Measurements from ENCODE around the gene SLC1A2. TPM values are rescaled to one million over a fixed set of nuclear protein-coding genes. Genes with fewer than 3 reads are reported as not detected.
A peak's percentile ranks its signal among the peaks of the same experiment; 100 is the strongest.

SLC1A2 gene
- total and polyA plus RNA-seq, 2 donors (not counting 1 experiment from before 2014, with no cell fraction given): 1.2 to 7.6 TPM

DNA sequence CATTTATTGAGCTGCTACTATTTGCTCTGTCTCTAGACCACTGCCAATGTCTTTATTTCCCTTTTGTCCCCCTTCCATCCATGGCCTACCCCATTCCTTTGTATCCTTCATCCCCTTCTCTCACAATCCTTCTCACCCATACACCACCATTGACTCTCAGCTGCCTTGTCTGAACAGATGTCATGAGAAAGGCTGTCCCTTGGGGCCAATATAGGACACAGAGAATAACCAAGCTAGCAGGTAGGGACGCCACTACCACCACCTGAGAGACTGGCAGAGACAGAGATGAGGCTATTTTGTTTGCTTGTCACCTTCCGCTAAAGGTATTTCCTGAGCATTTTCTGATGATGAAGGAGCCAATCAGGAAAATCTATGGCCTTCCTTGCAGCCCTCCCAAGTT lies 141.5 kb downstream of the SLC1A2 start:
- no peaks in the 10 kb centered on the region for H3K27me3 ChIP-seq (ENCODE audit: control insufficient read depth, insufficient read depth, low read length)
- no peaks in the 10 kb centered on the region for H3K79me2 ChIP-seq (ENCODE audit: control insufficient read depth, insufficient read depth, low read length)
- H4K20me1 ChIP-seq (ENCODE audit: control insufficient read depth, extremely low read depth, insufficient read depth, low read length): no peaks in the 10 kb centered on the region
- TF ChIP-seq, protein P1, sequence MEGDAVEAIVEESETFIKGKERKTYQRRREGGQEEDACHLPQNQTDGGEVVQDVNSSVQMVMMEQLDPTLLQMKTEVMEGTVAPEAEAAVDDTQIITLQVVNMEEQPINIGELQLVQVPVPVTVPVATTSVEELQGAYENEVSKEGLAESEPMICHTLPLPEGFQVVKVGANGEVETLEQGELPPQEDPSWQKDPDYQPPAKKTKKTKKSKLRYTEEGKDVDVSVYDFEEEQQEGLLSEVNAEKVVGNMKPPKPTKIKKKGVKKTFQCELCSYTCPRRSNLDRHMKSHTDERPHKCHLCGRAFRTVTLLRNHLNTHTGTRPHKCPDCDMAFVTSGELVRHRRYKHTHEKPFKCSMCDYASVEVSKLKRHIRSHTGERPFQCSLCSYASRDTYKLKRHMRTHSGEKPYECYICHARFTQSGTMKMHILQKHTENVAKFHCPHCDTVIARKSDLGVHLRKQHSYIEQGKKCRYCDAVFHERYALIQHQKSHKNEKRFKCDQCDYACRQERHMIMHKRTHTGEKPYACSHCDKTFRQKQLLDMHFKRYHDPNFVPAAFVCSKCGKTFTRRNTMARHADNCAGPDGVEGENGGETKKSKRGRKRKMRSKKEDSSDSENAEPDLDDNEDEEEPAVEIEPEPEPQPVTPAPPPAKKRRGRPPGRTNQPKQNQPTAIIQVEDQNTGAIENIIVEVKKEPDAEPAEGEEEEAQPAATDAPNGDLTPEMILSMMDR (conservative IDR thresholded peaks at IDR 0.05 in 1 of 2, IDR thresholded peaks at IDR 0.05 in 1 of 2; ENCODE audit: low read depth in 1 of 2, low read length in 2 of 2): no peak
- no peak for TF ChIP-seq EZH2 (IDR thresholded peaks at IDR 0.05; ENCODE audit: low read length, missing control alignments)
- H3K9ac ChIP-seq (ENCODE audit: insufficient read depth, low read length): no peak overlapping the region
- H3K4me2 ChIP-seq (ENCODE audit: extremely low read depth, insufficient read depth, low read length): no peak overlapping the region
- H3K27ac ChIP-seq (ENCODE audit: insufficient read depth, low read length): no peak overlapping the region
- peaks cover 18% of the 10 kb centered on the region for H3K4me1 ChIP-seq (ENCODE audit: control insufficient read depth, extremely low read depth, insufficient read depth, low read length)
- H2AFZ ChIP-seq (ENCODE audit: low read length): no peak overlapping the region
- no peaks in the 10 kb centered on the region for H3K9me3 ChIP-seq (ENCODE audit: control insufficient read depth, insufficient read depth, low read depth, low read length)
- H3K4me3 ChIP-seq (replicated peaks in 1 of 4; ENCODE audit: control extremely low read depth in 1 of 4, insufficient read depth in 1 of 4, low read depth in 3 of 4, low read length in 4 of 4): no peak overlapping the region
- H3K36me3 ChIP-seq (ENCODE audit: control insufficient read depth, insufficient read depth, low read length): no peaks in the 10 kb centered on the region
- DNase-seq (ENCODE audit: low read depth in 2 of 2): no peak

DNA sequence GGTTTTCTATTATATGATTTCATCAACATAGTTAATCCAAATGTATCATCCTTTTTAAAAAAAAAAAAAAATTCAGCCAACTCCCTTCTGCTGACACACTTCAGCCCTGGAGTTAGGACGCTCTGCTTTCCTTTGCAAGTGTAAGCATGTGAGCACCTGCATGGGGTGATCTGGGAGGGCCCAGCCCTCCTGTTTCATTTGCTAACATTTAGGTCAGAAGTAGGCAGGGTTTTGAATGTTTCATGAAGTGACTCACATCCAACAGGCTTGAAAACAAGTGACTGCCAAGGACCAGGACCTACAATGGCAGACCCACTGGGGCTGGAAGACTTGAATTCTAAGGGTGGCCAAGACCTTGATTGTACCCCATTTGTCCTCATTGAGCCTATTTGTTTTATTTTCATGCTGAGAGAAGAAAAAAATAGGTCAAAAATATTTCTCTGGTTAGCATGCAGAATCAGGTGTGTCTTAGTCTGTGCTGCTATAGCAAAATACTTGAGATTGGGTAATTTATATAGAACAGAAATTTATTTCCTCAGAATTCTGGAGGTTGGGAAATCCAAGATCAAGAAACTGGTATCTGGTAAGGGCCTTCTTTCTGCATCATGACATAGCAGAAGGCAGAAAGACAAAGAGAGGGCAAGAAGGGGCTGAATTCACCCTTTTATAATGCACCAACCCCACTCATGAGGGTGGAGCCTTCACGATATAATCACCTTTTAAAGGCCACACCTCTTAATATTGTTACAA lies 142.8 kb downstream of the SLC1A2 start:
- no peaks in the 10 kb centered on the region for H3K79me2 ChIP-seq (ENCODE audit: control insufficient read depth, insufficient read depth, low read length)
- H3K27me3 ChIP-seq (ENCODE audit: control insufficient read depth, insufficient read depth, low read length): no peaks in the 10 kb centered on the region
- no peaks in the 10 kb centered on the region for H3K36me3 ChIP-seq (ENCODE audit: control insufficient read depth, insufficient read depth, low read length)
- H2AFZ ChIP-seq (ENCODE audit: low read length): no peak overlapping the region
- no peak overlapping the region for H3K27ac ChIP-seq (ENCODE audit: insufficient read depth, low read length)
- peak in 1 of 2 donors; percentile 16 for DNase-seq (ENCODE audit: low read depth in 2 of 2)
- H3K4me2 ChIP-seq (ENCODE audit: extremely low read depth, insufficient read depth, low read length): no peak overlapping the region
- TF ChIP-seq EZH2 (IDR thresholded peaks at IDR 0.05; ENCODE audit: low read length, missing control alignments): no peak
- TF ChIP-seq, protein P1 (conservative IDR thresholded peaks at IDR 0.05 in 1 of 2, IDR thresholded peaks at IDR 0.05 in 1 of 2; ENCODE audit: low read depth in 1 of 2, low read length in 2 of 2): no peak
- no peaks in the 10 kb centered on the region for H3K9me3 ChIP-seq (ENCODE audit: control insufficient read depth, insufficient read depth, low read depth, low read length)
- H3K4me1 ChIP-seq (ENCODE audit: control insufficient read depth, extremely low read depth, insufficient read depth, low read length): peaks cover 8% of the 10 kb centered on the region
- no peak overlapping the region for H3K9ac ChIP-seq (ENCODE audit: insufficient read depth, low read length)
- H4K20me1 ChIP-seq (ENCODE audit: control insufficient read depth, extremely low read depth, insufficient read depth, low read length): no peaks in the 10 kb centered on the region
- no peak overlapping the region for H3K4me3 ChIP-seq (replicated peaks in 1 of 4; ENCODE audit: control extremely low read depth in 1 of 4, insufficient read depth in 1 of 4, low read depth in 3 of 4, low read length in 4 of 4)

DNA sequence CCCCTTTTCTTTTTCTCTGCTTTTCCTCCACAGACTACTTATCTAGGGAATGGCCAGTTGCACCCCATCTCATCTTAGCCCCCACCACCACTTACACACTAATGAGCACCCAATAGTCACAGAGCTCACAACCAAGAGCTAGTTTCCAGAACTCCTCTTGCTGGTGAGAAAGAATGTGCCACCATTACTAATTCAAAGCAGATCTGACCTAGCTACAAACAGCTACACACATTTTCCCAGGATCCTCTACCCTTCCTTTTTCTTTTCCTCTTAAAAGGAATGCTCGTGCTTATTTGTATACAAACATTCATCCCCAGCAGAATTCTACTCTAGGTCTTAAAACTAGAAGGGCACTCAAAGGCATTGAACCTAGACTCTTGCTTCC lies 143.6 kb downstream of the SLC1A2 start:
- Histone ChIP-seq H3K27me3 (ENCODE audit: control insufficient read depth, insufficient read depth, low read length) (no peaks in the 10 kb centered on the region), H3K27ac (ENCODE audit: insufficient read depth, low read length) (no peak overlapping the region), H3K4me2 (ENCODE audit: extremely low read depth, insufficient read depth, low read length) (no peak overlapping the region), H2AFZ (ENCODE audit: low read length) (no peak overlapping the region), H3K79me2 (ENCODE audit: control insufficient read depth, insufficient read depth, low read length) (no peaks in the 10 kb centered on the region), H3K9me3 (ENCODE audit: control insufficient read depth, insufficient read depth, low read depth, low read length) (no peaks in the 10 kb centered on the region), H3K9ac (ENCODE audit: insufficient read depth, low read length) (no peak overlapping the region), H3K4me3 (replicated peaks in 1 of 4; ENCODE audit: control extremely low read depth in 1 of 4, insufficient read depth in 1 of 4, low read depth in 3 of 4, low read length in 4 of 4) (no peak overlapping the region), H4K20me1 (ENCODE audit: control insufficient read depth, extremely low read depth, insufficient read depth, low read length) (no peaks in the 10 kb centered on the region), H3K36me3 (ENCODE audit: control insufficient read depth, insufficient read depth, low read length) (no peaks in the 10 kb centered on the region), H3K4me1 (ENCODE audit: control insufficient read depth, extremely low read depth, insufficient read depth, low read length) (peaks cover 8% of the 10 kb centered on the region)
- TF ChIP-seq EZH2 (IDR thresholded peaks at IDR 0.05; ENCODE audit: low read length, missing control alignments): no peak
- TF ChIP-seq, protein P1 (conservative IDR thresholded peaks at IDR 0.05 in 1 of 2, IDR thresholded peaks at IDR 0.05 in 1 of 2; ENCODE audit: low read depth in 1 of 2, low read length in 2 of 2): no peak
- DNase-seq (ENCODE audit: low read depth in 2 of 2): no peak
